ENCODE data around the gene FDX2. TPM values are rescaled to one million over a fixed set of nuclear protein-coding genes. Genes with fewer than 3 reads are reported as not detected.
"Not testable (repeated sequence)": the region's sequence is repeated elsewhere in the genome, so short reads cannot be mapped to it uniquely, and the experiment has no call there.

Gene FDX2
- total RNA-seq, 6 experiments from 2014 or later, result 8.9 to 17.1 (median 10.7) TPM

GRCh38 chr19:10283301-10284064, 32.3 kb downstream of the FDX2 start:
- peaks cover 16 to 49% (median 23%) of the 10 kb centered on the region in 4 donors for H3K36me3 ChIP-seq
- 81% methylated on average over 6 of the region's 23 CpGs for WGBS (ENCODE audit: insufficient coverage, low coverage, low lambda C conversion rate, missing lambda C conversion rate)
- no peaks in the 10 kb centered on the region for H3K27me3 ChIP-seq
- TF ChIP-seq CTCF (IDR thresholded peaks at IDR 0.05), result no peak
- no peak for TF ChIP-seq POLR2A (IDR thresholded peaks at IDR 0.05)
- no peak overlapping the region for H3K4me3 ChIP-seq
- H3K27ac ChIP-seq, result no peak overlapping the region
- H3K9me3 ChIP-seq, result no peaks in the 10 kb centered on the region
- ATAC-seq (no peak), DNase-seq (peak in 1 of 3 donors; percentile 46)
- intact Hi-C loops (cut with DNase I), result no loop called here
- H3K4me1 ChIP-seq, result peaks cover 0 to 30% (median 0%) of the 10 kb centered on the region in 4 donors

GRCh38 chr19:10282043-10282442, 33.8 kb downstream of the FDX2 start:
- 83% methylated on average over 1 of the region's 5 CpGs for WGBS (ENCODE audit: insufficient coverage, low coverage, low lambda C conversion rate, missing lambda C conversion rate)
- H3K36me3 ChIP-seq, result peaks cover 16 to 58% (median 23%) of the 10 kb centered on the region in 4 donors
- DNase-seq; ATAC-seq; H3K27me3 ChIP-seq; H3K9me3 ChIP-seq; H3K27ac ChIP-seq; H3K4me3 ChIP-seq; intact Hi-C loops (cut with DNase I): not testable (repeated sequence)
- peaks cover 0 to 21% (median 0%) of the 10 kb centered on the region in 4 donors for H3K4me1 ChIP-seq

DNA sequence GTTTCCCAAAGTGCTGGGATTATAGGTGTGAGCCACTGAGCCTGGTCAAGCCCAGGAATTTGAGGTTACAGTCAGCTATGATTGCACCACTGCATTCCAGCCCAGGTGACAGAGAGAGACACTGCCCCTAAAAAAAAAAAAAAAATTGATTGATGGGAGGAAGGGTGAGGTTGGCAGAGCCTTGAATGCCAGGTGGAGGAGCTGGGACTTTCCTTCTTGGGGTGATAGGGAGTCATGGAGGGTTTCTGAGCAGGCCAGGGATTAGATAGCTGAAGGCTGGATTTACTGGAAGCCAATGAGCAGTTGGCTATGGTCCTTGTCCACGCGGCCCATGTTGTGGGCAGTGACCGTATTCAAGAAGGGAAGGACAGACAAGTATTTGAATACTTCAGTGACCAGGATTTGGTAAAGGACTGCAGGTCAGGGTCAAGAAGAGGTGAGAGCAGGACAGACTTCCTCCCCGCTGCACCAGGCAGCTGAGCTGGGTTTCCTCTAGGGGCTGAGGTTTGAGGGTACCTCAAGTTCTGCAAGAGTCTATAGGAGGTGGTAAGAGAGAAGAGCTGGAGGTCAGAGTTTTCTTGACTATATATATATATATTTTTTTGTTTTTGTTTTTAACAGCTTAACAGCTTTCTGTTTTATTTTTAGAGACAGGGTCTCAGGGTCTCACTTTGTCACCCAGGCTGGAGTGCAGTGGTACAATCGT, 35.9 kb downstream of the FDX2 start:
- no peak for DNase-seq
- Histone ChIP-seq H3K4me1 (peaks cover 0 to 4% (median 0%) of the 10 kb centered on the region in 4 donors), H3K36me3 (peaks cover 10 to 58% (median 23%) of the 10 kb centered on the region in 4 donors), H3K27me3 (no peaks in the 10 kb centered on the region), H3K9me3 (no peaks in the 10 kb centered on the region), H3K27ac (no peak overlapping the region), H3K4me3 (no peak overlapping the region)
- 82% methylated on average over 4 of the region's 5 CpGs for WGBS (ENCODE audit: insufficient coverage, low coverage, low lambda C conversion rate, missing lambda C conversion rate)
- no peak for TF ChIP-seq CTCF (IDR thresholded peaks at IDR 0.05)
- ATAC-seq, result peak in 2 of 4 donors; percentile 31 to 38
- intact Hi-C loops (cut with DNase I), result no loop called here

GRCh38 chr19:10278935-10279334, 36.9 kb downstream of the FDX2 start:
- peaks cover 10 to 57% (median 18%) of the 10 kb centered on the region in 4 donors for H3K36me3 ChIP-seq

More at GRCh38 chr19:10278935-10279334, 36.9 kb downstream of the FDX2 start:
- no peaks in the 10 kb centered on the region for H3K9me3 ChIP-seq
- H3K27ac ChIP-seq, result no peak overlapping the region
- H3K4me1 ChIP-seq, result peaks cover 0 to 4% (median 0%) of the 10 kb centered on the region in 4 donors
- no peaks in the 10 kb centered on the region for H3K27me3 ChIP-seq
- ATAC-seq, result no peak
- H3K4me3 ChIP-seq, result no peak overlapping the region
- intact Hi-C loops (cut with DNase I), result no loop called here
- WGBS (ENCODE audit: insufficient coverage, low coverage, low lambda C conversion rate, missing lambda C conversion rate), result 100% methylated on average over 1 of the region's 1 CpG
- TF ChIP-seq CTCF (IDR thresholded peaks at IDR 0.05) (no peak), POLR2A (IDR thresholded peaks at IDR 0.05) (no peak)
- DNase-seq, result no peak

Measured in right lobe of liver (tissue), 6 donors.